OCI-M1 (cell line): ENCODE results near the gene KRTAP5-2.
"Not testable (repeated sequence)": the region's sequence is repeated elsewhere in the genome, so short reads cannot be mapped to it uniquely, and the experiment has no call there.

Source experiments
- DNase-seq: peaks from one replicate; lab custom pipeline; 2025; lab: John Stamatoyannopoulos, UW

Gene KRTAP5-2

GRCh38 chr11:1628506-1629325 is 30.6 kb upstream of the KRTAP5-2 start:
- peak; percentile 46 for DNase-seq

- no peak for DNase-seq
Observed at GRCh38 chr11:1625541-1625940, 27.4 kb upstream of the KRTAP5-2 start.

DNA sequence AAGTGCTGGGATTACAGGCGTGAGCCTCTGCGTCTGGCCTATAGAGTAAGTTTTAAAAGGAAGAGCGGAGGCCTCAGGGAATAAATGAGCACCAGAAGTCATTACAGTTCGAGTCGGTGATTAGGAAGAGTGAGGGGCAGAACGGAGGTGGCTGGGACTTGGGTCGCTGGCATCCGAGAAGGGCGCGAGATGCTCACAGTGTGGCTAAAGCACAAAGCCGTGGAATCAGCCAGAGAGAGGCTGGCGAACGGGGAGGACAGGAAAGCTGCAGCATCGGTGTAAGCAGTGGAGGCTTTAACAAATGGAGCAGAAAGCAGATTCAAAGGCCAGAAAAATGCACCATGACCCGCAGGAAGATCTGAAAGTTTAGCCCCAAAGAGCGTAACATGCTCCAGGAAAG is 26.5 kb upstream of the KRTAP5-2 start:
- no peak for DNase-seq

- no peak for DNase-seq
Observed at GRCh38 chr11:1623716-1624115, 25.6 kb upstream of the KRTAP5-2 start.

- DNase-seq: no peak
Observed at GRCh38 chr11:1622086-1622485, 24.0 kb upstream of the KRTAP5-2 start, which contains the start of gene KRTAP5-4. Gene KRTAP5-4, minus strand, starts transcription at chr11:1622138. Its CDS starts 45 bp downstream, at chr11:1622093.

DNA sequence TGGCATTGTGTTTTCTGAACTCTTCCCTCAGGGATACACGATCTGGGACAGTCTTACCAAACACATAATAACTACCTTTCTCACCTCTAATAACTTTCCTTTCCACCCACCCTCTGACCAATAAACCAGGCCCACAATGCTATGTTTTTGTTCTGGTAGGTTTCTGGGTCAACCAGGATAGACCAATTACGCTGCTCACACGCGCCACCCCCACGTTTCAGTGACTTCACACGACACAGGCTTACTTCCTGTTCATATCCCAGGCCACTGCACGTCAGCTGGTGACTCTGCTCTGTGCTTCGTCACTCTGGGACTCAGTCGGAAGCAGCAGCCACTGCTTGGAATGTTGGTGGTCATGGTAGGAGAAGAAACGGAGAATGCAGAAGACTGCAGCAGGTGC is 21.4 kb upstream of the KRTAP5-2 start:
- no peak for DNase-seq

DNA sequence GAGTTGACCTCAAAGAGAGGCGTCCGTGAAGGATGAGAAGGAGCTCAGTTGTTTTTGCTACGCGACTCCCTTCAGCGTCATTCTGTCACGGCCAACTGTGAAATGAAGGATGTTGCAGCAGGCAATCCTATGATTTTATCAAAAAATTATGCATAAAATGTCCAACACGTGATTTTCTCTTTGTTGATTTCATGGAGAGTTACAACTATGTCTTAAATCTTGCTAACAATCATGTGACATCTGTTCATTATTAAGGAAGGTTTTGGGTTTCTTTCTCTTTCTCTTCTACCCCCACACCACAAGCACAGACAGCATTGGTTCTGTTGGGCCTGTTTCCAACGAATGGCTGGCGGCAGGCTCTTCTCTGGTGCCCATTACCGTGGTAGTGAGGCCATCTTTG is 20.1 kb upstream of the KRTAP5-2 start:
- no peak for DNase-seq

DNA sequence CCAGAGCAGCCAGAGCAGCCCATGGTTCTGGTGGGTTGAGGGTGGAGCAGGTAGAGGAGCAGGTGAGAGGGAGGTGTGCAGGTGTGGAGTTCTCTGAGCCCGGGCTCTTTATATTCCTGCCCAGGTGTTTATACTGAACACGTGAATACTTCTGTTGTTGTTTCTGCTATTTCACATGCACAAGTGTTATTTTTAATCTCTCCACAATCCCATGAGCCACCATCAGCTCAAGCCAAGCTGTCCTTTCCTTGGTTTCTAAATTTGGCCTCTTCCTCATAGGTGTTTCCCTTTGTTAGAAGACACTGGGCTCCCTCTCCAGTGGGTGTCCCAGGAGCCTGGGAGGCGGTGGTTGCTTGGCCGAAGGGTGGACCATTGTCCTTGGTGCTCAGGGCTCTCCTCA is 10.3 kb upstream of the KRTAP5-2 start, which contains the start of gene KRTAP5-3:
KRTAP5-3 (minus strand) TSS at position 101 of the 400 bp plus-strand sequence; CDS start at position 23, 78 bp downstream.
- DNase-seq: no peak

- not testable (repeated sequence) for DNase-seq
Observed at GRCh38 chr11:1607901-1608300, 9.8 kb upstream of the KRTAP5-2 start.

GRCh38 chr11:1607156-1607845 is 9.2 kb upstream of the KRTAP5-2 start:
- DNase-seq: not testable (repeated sequence)

DNA sequence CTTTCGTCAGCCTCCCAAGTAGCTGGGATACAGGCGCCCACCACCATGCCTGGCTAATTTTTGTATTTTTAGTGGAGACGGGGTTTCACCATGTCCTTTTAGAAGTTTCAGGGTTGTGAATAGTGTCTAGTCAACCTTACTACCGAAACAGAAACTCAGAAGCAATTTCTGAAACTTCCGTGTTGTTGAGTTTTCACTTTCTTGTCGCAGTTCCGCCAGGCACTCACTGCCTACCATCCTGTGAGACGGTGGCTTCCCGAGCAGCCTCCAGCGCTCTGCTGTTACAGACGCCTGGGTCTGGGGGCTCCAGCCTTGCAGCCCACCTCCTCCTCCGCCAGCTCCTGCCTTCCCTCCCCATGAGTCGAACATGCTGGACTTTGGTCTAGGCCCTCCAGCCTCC is 7.8 kb upstream of the KRTAP5-2 start:
- not testable (repeated sequence) for DNase-seq

DNA sequence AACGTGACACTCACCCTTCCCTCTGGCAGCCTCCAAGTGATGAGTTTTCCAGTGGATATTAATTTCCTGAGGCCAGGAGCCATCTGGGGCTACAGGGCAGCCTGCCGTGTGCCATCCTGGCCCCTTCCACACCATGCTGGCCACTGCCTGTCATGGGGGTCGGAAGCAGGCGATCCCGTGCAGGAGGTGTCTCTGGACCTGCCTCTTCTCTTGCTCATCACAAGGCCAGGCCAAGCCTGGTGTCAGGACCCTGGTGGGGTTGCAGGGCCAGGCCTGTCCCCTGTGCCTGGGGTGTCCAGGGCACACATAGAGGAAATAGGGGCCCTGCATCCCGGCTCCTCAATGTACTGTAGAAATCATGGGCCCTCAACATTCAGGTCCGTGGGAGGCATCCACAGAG is 6.6 kb upstream of the KRTAP5-2 start:
- no peak for DNase-seq

DNA sequence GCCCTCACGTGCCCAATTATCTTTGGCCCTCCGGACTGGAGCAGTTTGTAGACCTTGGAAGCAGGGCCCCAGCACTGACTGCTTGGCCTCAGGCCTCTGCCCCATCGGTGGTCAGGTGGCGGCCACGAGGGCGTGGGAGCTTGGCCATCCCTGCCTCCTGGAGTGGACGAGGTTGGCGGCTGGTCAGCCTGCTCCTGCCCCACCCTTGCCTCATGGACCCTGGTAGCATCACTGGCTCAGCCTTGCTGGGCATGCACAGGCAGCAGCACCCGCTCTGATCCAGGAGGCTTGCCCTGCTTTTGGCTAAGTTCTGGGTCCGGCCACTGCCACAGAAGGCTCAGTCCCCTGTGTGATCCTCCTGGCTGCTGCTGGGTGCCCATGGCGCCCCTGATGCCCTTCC is 6.1 kb upstream of the KRTAP5-2 start:
- no peak for DNase-seq

GRCh38 chr11:1603629-1604028 is 5.5 kb upstream of the KRTAP5-2 start:
- no peak for DNase-seq

GRCh38 chr11:1601663-1602062 is 3.6 kb upstream of the KRTAP5-2 start:
- DNase-seq: not testable (repeated sequence)

DNA sequence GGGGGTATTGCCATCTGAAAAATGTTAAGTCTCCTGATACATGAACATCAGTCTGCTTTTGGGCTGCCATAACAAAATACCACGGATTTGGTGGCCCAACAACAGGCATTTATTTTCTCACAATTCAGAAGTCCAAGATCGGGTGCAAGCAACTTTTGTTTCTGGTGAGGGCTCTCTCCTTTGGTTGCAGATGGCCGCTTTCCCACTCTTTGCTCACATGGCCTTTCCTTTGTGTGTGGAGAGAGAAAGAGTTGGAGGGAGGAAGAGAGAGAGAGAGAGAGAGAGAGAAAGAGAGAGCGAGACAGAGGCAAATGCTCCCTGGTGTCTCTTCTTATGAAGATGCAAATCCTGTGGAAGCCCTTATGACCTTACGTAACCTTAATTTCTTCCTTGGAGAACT is 2.5 kb upstream of the KRTAP5-2 start:
- no peak for DNase-seq

DNA sequence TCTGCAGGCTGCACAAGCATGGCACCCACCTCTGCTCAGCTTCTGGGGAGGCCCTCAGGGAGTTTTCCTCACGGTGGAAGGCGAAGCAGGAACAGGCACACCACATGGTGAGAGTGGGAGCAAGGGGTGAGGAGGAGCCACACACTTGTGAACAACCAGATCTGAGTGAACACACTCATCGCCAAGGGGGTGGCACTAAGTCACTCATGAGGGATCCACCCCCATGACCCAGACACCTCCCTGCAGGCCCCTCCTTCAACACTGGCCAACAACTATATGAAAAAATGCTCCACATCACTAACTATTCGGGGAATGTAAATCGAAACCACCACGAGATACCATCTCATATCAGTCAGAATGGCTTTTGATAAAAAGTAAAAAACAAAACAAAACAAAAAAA is 722 bp upstream of the KRTAP5-2 start:
- DNase-seq: no peak

GRCh38 chr11:1598406-1598805 is 312 bp upstream of the KRTAP5-2 start:
- DNase-seq: not testable (repeated sequence)

GRCh38 chr11:1597331-1597993 is 632 bp downstream of the KRTAP5-2 start:
- DNase-seq: no peak

DNA sequence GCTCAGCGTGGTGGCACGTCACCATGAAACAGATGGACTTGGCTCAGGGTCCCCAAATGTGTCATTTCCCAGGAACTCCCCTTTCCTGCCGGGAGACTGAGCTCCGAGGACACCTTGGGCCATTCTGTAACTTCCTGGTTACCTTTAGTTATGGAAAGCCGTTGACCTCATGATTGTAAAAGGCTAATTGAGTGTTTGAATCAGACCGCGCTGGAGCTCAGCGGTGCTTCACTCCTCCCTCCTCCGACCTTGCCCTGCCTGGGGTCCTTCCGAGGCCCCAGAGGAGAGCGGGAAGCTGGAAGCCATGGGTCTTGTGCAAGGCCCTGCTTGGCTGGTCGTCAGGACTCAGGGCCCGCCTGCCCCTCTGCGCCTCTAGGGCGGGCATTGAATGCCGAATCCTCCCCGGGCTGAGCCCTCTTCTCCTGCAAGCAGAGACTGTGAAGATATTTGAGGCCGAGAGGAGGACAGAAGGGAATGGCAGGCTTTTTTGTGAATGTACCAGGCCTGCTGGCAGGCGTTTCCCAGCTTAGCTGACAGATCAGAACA is 1.4 kb downstream of the KRTAP5-2 start:
- DNase-seq: not testable (repeated sequence)

DNA sequence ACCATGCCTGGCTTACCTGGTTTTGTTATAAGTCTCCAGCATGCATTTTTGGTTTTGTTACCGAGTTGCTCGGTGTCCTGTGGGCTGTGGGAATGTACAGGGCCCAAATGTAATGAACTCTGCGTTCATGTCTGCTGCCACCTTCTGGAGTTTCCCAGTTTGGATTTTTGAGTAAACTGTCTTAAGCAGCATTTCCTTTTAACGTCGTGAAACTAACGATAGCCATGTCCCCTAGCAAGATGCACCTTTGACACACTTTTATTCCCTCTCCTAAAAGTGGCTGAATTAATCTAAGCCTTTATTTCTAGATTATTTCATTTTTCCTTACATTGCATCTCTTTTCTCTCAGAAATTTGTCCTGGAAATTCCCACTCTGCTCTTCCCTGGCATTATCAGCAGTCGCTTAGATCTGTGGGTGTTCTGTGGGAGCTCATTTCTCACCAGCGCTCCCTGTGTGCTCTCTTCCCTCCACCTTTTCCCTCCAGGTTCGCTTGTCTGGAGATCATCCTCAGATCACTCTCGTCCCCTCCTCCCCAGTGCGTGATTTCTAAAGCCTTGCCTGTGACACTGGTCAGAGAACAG is 2.0 kb downstream of the KRTAP5-2 start:
- DNase-seq: peak; percentile 60

DNA sequence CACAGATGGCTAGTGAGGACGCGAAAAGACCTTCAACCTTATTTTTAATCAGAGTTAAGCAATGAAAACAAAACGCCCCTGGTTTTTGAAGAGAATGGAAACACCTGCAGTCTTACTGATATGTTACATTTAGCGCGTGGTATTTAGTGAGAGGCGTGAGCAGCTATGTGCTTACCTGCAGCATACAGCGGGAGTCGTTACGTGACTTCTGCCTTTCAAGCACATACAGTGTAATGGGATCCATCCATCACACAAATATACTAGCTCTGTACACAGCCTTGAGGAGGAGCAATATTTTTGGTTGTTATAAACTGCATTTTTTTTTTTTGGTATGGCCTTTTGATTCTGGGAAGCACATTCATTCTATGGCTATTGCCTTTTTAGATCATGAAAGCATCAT is 5.5 kb downstream of the KRTAP5-2 start:
- no peak for DNase-seq
